ENCODE results near the gene RAD51C.
"Not testable (repeated sequence)": the region's sequence is repeated elsewhere in the genome, so short reads cannot be mapped to it uniquely, and the experiment has no call there.

Gene RAD51C

GRCh38 chr17:58760248-58760647 lies 67.8 kb downstream of the RAD51C start:
- TF ChIP-seq CTCF (IDR thresholded peaks at IDR 0.05) = no peak
- Histone ChIP-seq H3K27ac (no peak overlapping the region), H3K4me3 (ENCODE audit: low read depth, low read length) (no peak overlapping the region), H2AFZ (no peak overlapping the region), H3K79me2 (no peaks in the 10 kb centered on the region), H3K9ac (no peak overlapping the region), H3K9me3 (ENCODE audit: control insufficient read depth, low read length) (no peaks in the 10 kb centered on the region), H3K27me3 (ENCODE audit: control insufficient read depth, insufficient read depth, low read length) (no peaks in the 10 kb centered on the region), H3K36me3 (ENCODE audit: control insufficient read depth, insufficient read depth, low read length) (no peaks in the 10 kb centered on the region), H3K4me2 (ENCODE audit: low read length) (no peak overlapping the region), H3K4me1 (no peaks in the 10 kb centered on the region)

GRCh38 chr17:58763263-58763662 lies 70.9 kb downstream of the RAD51C start:
- no peak overlapping the region for H3K27ac ChIP-seq
- H2AFZ ChIP-seq = no peak overlapping the region
- H3K4me1 ChIP-seq = no peaks in the 10 kb centered on the region
- no peaks in the 10 kb centered on the region for H3K9me3 ChIP-seq (ENCODE audit: control insufficient read depth, low read length)
- H3K9ac ChIP-seq = no peak overlapping the region
- no peak for TF ChIP-seq CTCF (IDR thresholded peaks at IDR 0.05)
- no peaks in the 10 kb centered on the region for H3K79me2 ChIP-seq
- no peak overlapping the region for H3K4me2 ChIP-seq (ENCODE audit: low read length)
- H3K27me3 ChIP-seq (ENCODE audit: control insufficient read depth, insufficient read depth, low read length) = no peaks in the 10 kb centered on the region
- no peaks in the 10 kb centered on the region for H3K36me3 ChIP-seq (ENCODE audit: control insufficient read depth, insufficient read depth, low read length)
- H3K4me3 ChIP-seq (ENCODE audit: low read depth, low read length) = no peak overlapping the region

- no peak overlapping the region for H3K9ac ChIP-seq
- H3K79me2 ChIP-seq = no peaks in the 10 kb centered on the region
- H2AFZ ChIP-seq = no peak overlapping the region
- no peak for TF ChIP-seq CTCF (IDR thresholded peaks at IDR 0.05)
- H3K4me1 ChIP-seq = no peaks in the 10 kb centered on the region
- no peaks in the 10 kb centered on the region for H3K9me3 ChIP-seq (ENCODE audit: control insufficient read depth, low read length)
- H3K27me3 ChIP-seq (ENCODE audit: control insufficient read depth, insufficient read depth, low read length) = no peaks in the 10 kb centered on the region
- no peaks in the 10 kb centered on the region for H3K36me3 ChIP-seq (ENCODE audit: control insufficient read depth, insufficient read depth, low read length)
- H3K4me2 ChIP-seq (ENCODE audit: low read length) = no peak overlapping the region
- no peak overlapping the region for H3K4me3 ChIP-seq (ENCODE audit: low read depth, low read length)
- no peak overlapping the region for H3K27ac ChIP-seq
These were observed 72.0 kb downstream of the RAD51C start for GRCh38 chr17:58764373-58764772.

GRCh38 chr17:58778482-58778881 lies 86.1 kb downstream of the RAD51C start:
- not testable (repeated sequence) for H3K9me3 ChIP-seq (ENCODE audit: control insufficient read depth, low read length); H3K4me2 ChIP-seq (ENCODE audit: low read length); H3K79me2 ChIP-seq; H2AFZ ChIP-seq; H3K27ac ChIP-seq; H3K36me3 ChIP-seq (ENCODE audit: control insufficient read depth, insufficient read depth, low read length); H3K9ac ChIP-seq; H3K4me1 ChIP-seq; H3K27me3 ChIP-seq (ENCODE audit: control insufficient read depth, insufficient read depth, low read length); H3K4me3 ChIP-seq (ENCODE audit: low read depth, low read length)

GRCh38 chr17:58779446-58779845 lies 87.0 kb downstream of the RAD51C start:
- no peaks in the 10 kb centered on the region for H3K9me3 ChIP-seq (ENCODE audit: control insufficient read depth, low read length)
- no peak overlapping the region for H3K4me3 ChIP-seq (ENCODE audit: low read depth, low read length)
- H3K36me3 ChIP-seq (ENCODE audit: control insufficient read depth, insufficient read depth, low read length) = no peaks in the 10 kb centered on the region
- no peaks in the 10 kb centered on the region for H3K27me3 ChIP-seq (ENCODE audit: control insufficient read depth, insufficient read depth, low read length)
- no peak for TF ChIP-seq CTCF (IDR thresholded peaks at IDR 0.05)
- H3K79me2 ChIP-seq = no peaks in the 10 kb centered on the region
- no peaks in the 10 kb centered on the region for H3K4me1 ChIP-seq
- H3K4me2 ChIP-seq (ENCODE audit: low read length) = no peak overlapping the region
- H3K27ac ChIP-seq = no peak overlapping the region
- H3K9ac ChIP-seq = no peak overlapping the region
- H2AFZ ChIP-seq = no peak overlapping the region
